Mammary epithelial cell (primary cell): Measurements from ENCODE around the gene PLEKHM3.

ENCODE experiments used
- CTCF ChIP-seq, 2 donors: IDR thresholded peaks in 1 of 2; conservative IDR thresholded peaks in 1 of 2; 2 replicates each; pipeline ENCODE4 v1.5.1; 2011 to 2012; ENCODE audit warnings: inconsistent platforms in 2 of 2, low read length in 2 of 2, mild to moderate bottlenecking in 2 of 2, control low read depth in 1 of 2, low read depth in 1 of 2; ENCODE audit not compliant: insufficient read depth in 1 of 2; ENCODE audit errors: extremely low read depth in 1 of 2
- EZH2 ChIP-seq: IDR thresholded peaks from 2 replicates; pipeline ENCODE4 v1.6.1; 2012; ENCODE audit warnings: low read length, inconsistent platforms, borderline replicate concordance

GRCh38 chr2:207995887-207996286 lies 29.4 kb downstream of the PLEKHM3 start:
- TF ChIP-seq CTCF (conservative IDR thresholded peaks at IDR 0.05 in 1 of 2, IDR thresholded peaks at IDR 0.05 in 1 of 2; ENCODE audit: extremely low read depth in 1 of 2, insufficient read depth in 1 of 2, low read depth in 1 of 2, low read length in 2 of 2) (no peak), EZH2 (no peak)
